Measurements from ENCODE around the gene PBX3. TPM values are rescaled to one million over a fixed set of nuclear protein-coding genes. Genes with fewer than 3 reads are reported as not detected.

The PBX3 gene
- total and polyA plus RNA-seq, 9 of the 15 experiments (the other 6 are each of a cell fraction or from before 2014, with no cell fraction given) = 0.14 to 5.8 (median 0.92) TPM

DNA sequence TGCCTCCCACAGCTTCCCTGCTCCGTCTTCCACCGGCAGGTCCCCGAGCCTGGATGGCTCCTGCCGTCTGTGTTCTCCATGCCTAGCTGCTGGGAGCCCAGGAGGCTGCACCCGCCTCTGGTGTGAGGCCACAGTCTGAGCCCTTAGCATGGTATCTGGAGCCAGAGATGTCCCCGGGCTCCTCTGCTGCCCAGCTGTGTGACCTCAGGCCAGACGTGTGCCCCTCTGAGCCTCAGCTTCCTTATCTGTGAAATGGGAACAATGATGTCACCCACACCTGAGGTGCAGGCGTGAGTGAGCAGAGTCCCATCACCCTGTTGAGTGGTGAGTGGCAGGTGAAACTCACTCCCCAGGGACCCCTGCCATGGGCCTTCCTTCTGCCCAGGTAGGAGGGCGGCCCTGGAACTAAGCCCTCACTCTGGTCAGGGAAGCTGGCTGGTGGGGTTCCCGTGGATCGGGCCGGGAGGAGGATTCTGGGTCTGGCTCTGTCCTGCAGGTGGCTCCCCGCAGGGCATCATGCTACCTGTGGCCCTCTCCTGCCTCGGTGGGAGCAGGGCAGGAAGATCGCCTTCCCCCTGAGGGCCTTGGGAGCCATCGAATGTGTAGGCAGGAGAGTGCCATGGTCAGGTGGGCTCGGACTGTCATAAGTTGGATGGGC lies 239.0 kb downstream of the PBX3 start:
- Histone ChIP-seq H3K36me3 (ENCODE audit: control insufficient read depth, insufficient read depth, low read length) (no peaks in the 10 kb centered on the region), H3K9me1 (ENCODE audit: control insufficient read depth, insufficient read depth, low read length) (no peaks in the 10 kb centered on the region), H3K4me2 (ENCODE audit: insufficient read depth, low read length) (no peak overlapping the region), H3K79me2 (ENCODE audit: control insufficient read depth, insufficient read depth, low read length) (no peaks in the 10 kb centered on the region), H3K4me1 (replicated peaks in 1 of 2; ENCODE audit: control insufficient read depth in 2 of 2, insufficient read depth in 2 of 2, low read length in 2 of 2) (no peaks in the 10 kb centered on the region), H3K27ac (ENCODE audit: extremely low read depth, low read depth, low read length) (no peak overlapping the region), H2AFZ (ENCODE audit: low read depth, low read length) (no peak overlapping the region), H3K4me3 (no peak overlapping the region), H3K9me3 (replicated peaks; ENCODE audit: control insufficient read depth, insufficient read depth, low read depth, low read length) (no peaks in the 10 kb centered on the region), H3K27me3 (ENCODE audit: control insufficient read depth in 2 of 2, insufficient read depth in 2 of 2, low read length in 2 of 2) (peaks cover 0 to 46% of the 10 kb centered on the region in 2 experiments; a peak in 2 of 5 replicates), H3K9ac (ENCODE audit: insufficient read depth in 1 of 2, low read depth in 2 of 2, low read length in 2 of 2) (no peak overlapping the region; a peak in 1 of 4 replicates), H4K20me1 (replicated peaks; ENCODE audit: control insufficient read depth, insufficient read depth, low read length) (0 out of 2 replicates have a peak, but pooled peaks cover 3% of the 10 kb centered on the region)
- DNase-seq (ENCODE audit: extremely low read depth in 1 of 4, low spot score in 3 of 4) (no peak), FAIRE-seq (no peak), ATAC-seq (no peak)
- CTCF ChIA-PET (ENCODE audit: low intra/inter-chr PET ratio) = no interaction called here
- intact Hi-C loops (cut with micrococcal nuclease) (no loop called here), in situ Hi-C loops (cut with MboI) (no loop called here)
- POLR2A ChIA-PET = no interaction called here
- BruUV-seq (replicated peaks) = no TSS peak
- WGBS (ENCODE audit: insufficient coverage, low coverage, missing lambda C conversion rate) = 1% methylated on average over 17 of the region's 17 CpGs
- no peak for TF ChIP-seq KDM5B (IDR thresholded peaks at IDR 0.05; ENCODE audit: insufficient replicate concordance, low read depth, low read length)
- TF ChIP-seq ZNF232 (CRISPR knock-in tag; IDR thresholded peaks at IDR 0.05) = no peak
- TF ChIP-seq SMARCA4 (IDR thresholded peaks at IDR 0.05) = no peak
- TF ChIP-seq SMAD1 (IDR thresholded peaks at IDR 0.05; ENCODE audit: low read depth, low read length, partially characterized antibody) = no peak
- TF ChIP-seq, protein P1, sequence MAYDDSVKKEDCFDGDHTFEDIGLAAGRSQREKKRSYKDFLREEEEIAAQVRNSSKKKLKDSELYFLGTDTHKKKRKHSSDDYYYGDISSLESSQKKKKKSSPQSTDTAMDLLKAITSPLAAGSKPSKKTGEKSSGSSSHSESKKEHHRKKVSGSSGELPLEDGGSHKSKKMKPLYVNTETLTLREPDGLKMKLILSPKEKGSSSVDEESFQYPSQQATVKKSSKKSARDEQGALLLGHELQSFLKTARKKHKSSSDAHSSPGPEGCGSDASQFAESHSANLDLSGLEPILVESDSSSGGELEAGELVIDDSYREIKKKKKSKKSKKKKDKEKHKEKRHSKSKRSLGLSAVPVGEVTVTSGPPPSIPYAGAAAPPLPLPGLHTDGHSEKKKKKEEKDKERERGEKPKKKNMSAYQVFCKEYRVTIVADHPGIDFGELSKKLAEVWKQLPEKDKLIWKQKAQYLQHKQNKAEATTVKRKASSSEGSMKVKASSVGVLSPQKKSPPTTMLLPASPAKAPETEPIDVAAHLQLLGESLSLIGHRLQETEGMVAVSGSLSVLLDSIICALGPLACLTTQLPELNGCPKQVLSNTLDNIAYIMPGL (CRISPR knock-in tag; IDR thresholded peaks at IDR 0.05) = no peak
- no peak for TF ChIP-seq KAT2B (IDR thresholded peaks at IDR 0.05; ENCODE audit: low read depth, low read length)
- TF ChIP-seq RBM22 (IDR thresholded peaks at IDR 0.05; ENCODE audit: low read depth, low read length, poor library complexity, severe bottlenecking) = no peak
- TF ChIP-seq NRF1 (conservative IDR thresholded peaks at IDR 0.05 in 1 of 2, IDR thresholded peaks at IDR 0.05 in 1 of 2) = no peak
- TF ChIP-seq JUND (IDR thresholded peaks at IDR 0.05; ENCODE audit: borderline replicate concordance, low read depth, low read length) = no peak
- no peak for TF ChIP-seq JUND (tag; IDR thresholded peaks at IDR 0.05; ENCODE audit: borderline replicate concordance, low read depth, low read length)
- no peak for TF ChIP-seq ZNF12 (CRISPR knock-in tag; IDR thresholded peaks at IDR 0.05)
- TF ChIP-seq, protein P2, sequence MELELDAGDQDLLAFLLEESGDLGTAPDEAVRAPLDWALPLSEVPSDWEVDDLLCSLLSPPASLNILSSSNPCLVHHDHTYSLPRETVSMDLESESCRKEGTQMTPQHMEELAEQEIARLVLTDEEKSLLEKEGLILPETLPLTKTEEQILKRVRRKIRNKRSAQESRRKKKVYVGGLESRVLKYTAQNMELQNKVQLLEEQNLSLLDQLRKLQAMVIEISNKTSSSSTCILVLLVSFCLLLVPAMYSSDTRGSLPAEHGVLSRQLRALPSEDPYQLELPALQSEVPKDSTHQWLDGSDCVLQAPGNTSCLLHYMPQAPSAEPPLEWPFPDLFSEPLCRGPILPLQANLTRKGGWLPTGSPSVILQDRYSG (tag; conservative IDR thresholded peaks at IDR 0.05; ENCODE audit: low read depth) = no peak
- TF ChIP-seq NFE2L1 (tag; IDR thresholded peaks at IDR 0.05; ENCODE audit: borderline replicate concordance, low read depth) = no peak
- TF ChIP-seq BCOR (IDR thresholded peaks at IDR 0.05) = no peak
- TF ChIP-seq GTF2E2 (tag; IDR thresholded peaks at IDR 0.05) = no peak
- TF ChIP-seq MECOM (CRISPR knock-in tag; IDR thresholded peaks at IDR 0.05) = no peak
- no peak for TF ChIP-seq ZNF589 (CRISPR knock-in tag; IDR thresholded peaks at IDR 0.05; ENCODE audit: low read depth)
- TF ChIP-seq, protein P3, sequence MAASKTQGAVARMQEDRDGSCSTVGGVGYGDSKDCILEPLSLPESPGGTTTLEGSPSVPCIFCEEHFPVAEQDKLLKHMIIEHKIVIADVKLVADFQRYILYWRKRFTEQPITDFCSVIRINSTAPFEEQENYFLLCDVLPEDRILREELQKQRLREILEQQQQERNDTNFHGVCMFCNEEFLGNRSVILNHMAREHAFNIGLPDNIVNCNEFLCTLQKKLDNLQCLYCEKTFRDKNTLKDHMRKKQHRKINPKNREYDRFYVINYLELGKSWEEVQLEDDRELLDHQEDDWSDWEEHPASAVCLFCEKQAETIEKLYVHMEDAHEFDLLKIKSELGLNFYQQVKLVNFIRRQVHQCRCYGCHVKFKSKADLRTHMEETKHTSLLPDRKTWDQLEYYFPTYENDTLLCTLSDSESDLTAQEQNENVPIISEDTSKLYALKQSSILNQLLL (CRISPR knock-in tag; IDR thresholded peaks at IDR 0.05; ENCODE audit: borderline replicate concordance) = no peak
- no peak for TF ChIP-seq ZNF436 (CRISPR knock-in tag; IDR thresholded peaks at IDR 0.05)
